GM23338 (cell line): ENCODE data around the gene PRKAR1B. TPM values are rescaled to one million over a fixed set of nuclear protein-coding genes. Genes with fewer than 3 reads are reported as not detected.

Source experiments
- ATAC-seq: fragments of 200-7000 bp; cut with Tn5 transposase; 3 replicates; pipeline ENCODE4 v1.9.1; 2020
- DNase-seq: peaks from one replicate; pipeline ENCODE4 v3.0.0-alpha.2; 2015; ENCODE audit warnings: low spot score
- H2AFZ ChIP-seq: fragments of 200-600 bp; sonication (generic); 2 replicates; pipeline ENCODE4 v1.8.0; 2016; ENCODE audit warnings: antibody characterized with exemption, mild to moderate bottlenecking, moderate library complexity
- H3F3A ChIP-seq: fragments of 200-600 bp; sonication (generic); replicated peaks from 2 replicates; pipeline ENCODE4 v1.8.0; 2017; ENCODE audit warnings: antibody characterized with exemption, mixed run types, low read depth
- H3K27ac ChIP-seq: fragments of 200-600 bp; sonication (generic); 2 replicates; pipeline ENCODE4 v1.6.1; 2016; ENCODE audit warnings: low read depth
- H3K27me3 ChIP-seq: fragments of 200-600 bp; sonication (generic); 2 replicates; pipeline ENCODE4 v1.8.0; 2016; ENCODE audit warnings: mild to moderate bottlenecking, mixed run types, moderate library complexity; ENCODE audit not compliant: insufficient read depth
- H3K36me3 ChIP-seq: fragments of 200-600 bp; sonication (generic); 2 replicates; pipeline ENCODE4 v1.8.0; 2016; ENCODE audit warnings: mild to moderate bottlenecking; ENCODE audit not compliant: insufficient read depth
- H3K4me1 ChIP-seq: fragments of 200-600 bp; sonication (generic); 2 replicates; pipeline ENCODE4 v1.8.0; 2016; ENCODE audit warnings: mild to moderate bottlenecking, moderate library complexity; ENCODE audit not compliant: insufficient read depth
- H3K4me2 ChIP-seq: fragments of 200-600 bp; sonication (generic); 2 replicates; pipeline ENCODE4 v1.7.1; 2017; ENCODE audit warnings: mixed run types
- H3K4me3 ChIP-seq: fragments of 200-600 bp; sonication (generic); 2 replicates; pipeline ENCODE4 v1.6.1; 2016; ENCODE audit warnings: mixed run types
- H3K79me2 ChIP-seq: fragments of 200-600 bp; sonication (generic); replicated peaks from 2 replicates; pipeline ENCODE4 v1.8.0; 2017; ENCODE audit warnings: mild to moderate bottlenecking; ENCODE audit not compliant: insufficient read depth
- H3K9me2 ChIP-seq: fragments of 200-600 bp; sonication (generic); 2 replicates; pipeline ENCODE4 v1.8.0; 2017; ENCODE audit not compliant: insufficient read depth
- H4K20me1 ChIP-seq: fragments of 200-600 bp; sonication (generic); replicated peaks from 2 replicates; pipeline ENCODE4 v1.8.0; 2017; ENCODE audit warnings: mild to moderate bottlenecking; ENCODE audit not compliant: insufficient read depth
- H3K27ac Mint-ChIP-seq: 2 replicates; pipeline ENCODE4 v1.8.0; 2020; ENCODE audit warnings: inconsistent platforms, mild to moderate bottlenecking, moderate library complexity, mixed read lengths
- H3K27me3 Mint-ChIP-seq: 3 replicates; pipeline ENCODE4 v1.8.0; 2022; ENCODE audit warnings: low read depth, mild to moderate bottlenecking, moderate library complexity, mixed read lengths, inconsistent platforms; ENCODE audit not compliant: insufficient read depth, poor library complexity
- H3K36me3 Mint-ChIP-seq: 3 replicates; pipeline ENCODE4 v1.8.0; 2021; ENCODE audit warnings: low read depth, mild to moderate bottlenecking, inconsistent platforms, moderate library complexity, mixed read lengths
- H3K4me1 Mint-ChIP-seq: 3 replicates; pipeline ENCODE4 v1.8.0; 2020; ENCODE audit warnings: mild to moderate bottlenecking, inconsistent platforms, mixed read lengths
- H3K4me3 Mint-ChIP-seq: 3 replicates; pipeline ENCODE4 v1.8.0; 2021; ENCODE audit warnings: moderate library complexity, mild to moderate bottlenecking, inconsistent platforms, mixed read lengths
- H3K9me3 Mint-ChIP-seq: 3 replicates; pipeline ENCODE4 v1.8.0; 2020; ENCODE audit warnings: moderate library complexity, mild to moderate bottlenecking, inconsistent platforms, mixed read lengths
- CREB1 ChIP-seq: fragments of 250-450 bp; sonication (Bioruptor Pico); IDR thresholded peaks from 2 replicates; pipeline ENCODE4 v1.5.0; 2020; ENCODE audit warnings: low read depth, mild to moderate bottlenecking, moderate library complexity
- EZH2 ChIP-seq: fragments of 200-600 bp; sonication (generic); IDR thresholded peaks from one replicate; pipeline ENCODE4 v1.8.0; 2017; ENCODE audit warnings: antibody characterized with exemption, mild to moderate bottlenecking, low read depth; ENCODE audit not compliant: unreplicated experiment
- EZH2phosphoT487 ChIP-seq: fragments of 200-600 bp; sonication (generic); IDR thresholded peaks from one replicate; pipeline ENCODE4 v1.8.1; 2018; ENCODE audit warnings: antibody characterized with exemption; ENCODE audit not compliant: unreplicated experiment
- NANOG ChIP-seq: IDR thresholded peaks from 2 replicates; pipeline ENCODE4 v1.6.1; 2016; ENCODE audit warnings: antibody characterized with exemption, borderline replicate concordance
- STAT1 ChIP-seq: IDR thresholded peaks from one replicate; pipeline ENCODE4 v1.6.1; 2016; ENCODE audit warnings: antibody characterized with exemption; ENCODE audit not compliant: unreplicated experiment
- ZNF114 ChIP-seq: fragments of 250-450 bp; sonication (Bioruptor Pico); IDR thresholded peaks from 2 replicates; pipeline ENCODE4 v1.5.0; 2020; ENCODE audit warnings: mild to moderate bottlenecking, moderate library complexity
- ZNF331 ChIP-seq: fragments of 250-450 bp; sonication (Bioruptor Pico); IDR thresholded peaks from 2 replicates; pipeline ENCODE4 v1.5.0; 2020; ENCODE audit warnings: low read depth, mild to moderate bottlenecking, moderate library complexity
- polyA plus RNA-seq: library from polyadenylated mRNA; unstranded; fragments of >200 nt; fragmentation: Nextera tagmentation; extraction: Ambion mirVana; gene quantifications from 2 replicates; pipeline ENCODE4 v1.2.1, GENCODE V29; 2016
- total RNA-seq: library from RNA; depleted of rRNA; stranded (reverse); fragments of >200 nt; shearing (Covaris generic); gene quantifications from 2 replicates; pipeline ENCODE4 v1.2.3, GENCODE V29; 2014
- TF ChIP-seq, protein P1 (sequence below): IDR thresholded peaks from 2 replicates; pipeline ENCODE4 v1.6.1; 2016; ENCODE audit warnings: antibody characterized with exemption
- TF ChIP-seq, protein P2 (sequence below): fragments of 250-450 bp; sonication (Bioruptor Pico); IDR thresholded peaks from 2 replicates; pipeline ENCODE4 v1.5.0; 2020; ENCODE audit warnings: mild to moderate bottlenecking, moderate library complexity
- TF ChIP-seq, protein P3 (sequence below): IDR thresholded peaks from one replicate; pipeline ENCODE4 v1.6.1; 2018; ENCODE audit warnings: antibody characterized with exemption; ENCODE audit not compliant: unreplicated experiment
- TF ChIP-seq, protein P4 (sequence below), 2 experiments: fragments of 200-600 bp in 1 of 2; sonication (generic) in 1 of 2; conservative IDR thresholded peaks; 2 replicates each; pipeline versions ENCODE4 v1.5.1 to v1.6.1; 2016 to 2017; ENCODE audit warnings: antibody characterized with exemption in 2 of 2, low read depth in 2 of 2, mild to moderate bottlenecking in 2 of 2, moderate library complexity in 1 of 2

PRKAR1B gene
- total and polyA plus RNA-seq, 2 experiments from 2014 or later = 35.7 to 36.7 TPM

DNA sequence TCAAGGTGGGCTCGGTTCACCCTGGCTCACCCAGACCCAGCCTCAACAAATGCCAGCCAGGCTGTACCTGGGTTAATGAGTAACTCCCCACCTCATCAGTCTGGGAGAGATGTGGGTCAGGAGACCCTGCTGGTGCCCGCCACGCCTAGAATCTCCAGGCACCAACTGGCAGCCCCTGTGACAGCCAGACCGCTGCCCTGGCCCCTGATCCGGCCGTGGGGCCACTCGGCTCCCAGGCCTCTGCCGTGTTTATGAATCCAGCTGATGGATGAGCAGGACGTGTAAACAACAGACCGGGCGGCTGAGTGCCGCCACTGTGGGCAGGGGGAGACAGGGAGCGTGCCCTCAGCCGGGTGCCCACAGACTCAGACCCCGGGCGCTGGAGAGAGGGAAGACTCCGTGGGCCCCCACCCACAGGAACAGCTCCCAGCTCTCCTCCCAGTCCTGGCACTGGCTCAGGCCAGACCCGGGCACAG, 173.4 kb downstream of the PRKAR1B start (continued):
- TF ChIP-seq CREB1 (CRISPR knock-in tag) (no peak), NANOG (no peak), ZNF114 (CRISPR knock-in tag) (no peak), EZH2 (no peak), ZNF331 (CRISPR knock-in tag) (no peak), STAT1 (no peak)

DNA sequence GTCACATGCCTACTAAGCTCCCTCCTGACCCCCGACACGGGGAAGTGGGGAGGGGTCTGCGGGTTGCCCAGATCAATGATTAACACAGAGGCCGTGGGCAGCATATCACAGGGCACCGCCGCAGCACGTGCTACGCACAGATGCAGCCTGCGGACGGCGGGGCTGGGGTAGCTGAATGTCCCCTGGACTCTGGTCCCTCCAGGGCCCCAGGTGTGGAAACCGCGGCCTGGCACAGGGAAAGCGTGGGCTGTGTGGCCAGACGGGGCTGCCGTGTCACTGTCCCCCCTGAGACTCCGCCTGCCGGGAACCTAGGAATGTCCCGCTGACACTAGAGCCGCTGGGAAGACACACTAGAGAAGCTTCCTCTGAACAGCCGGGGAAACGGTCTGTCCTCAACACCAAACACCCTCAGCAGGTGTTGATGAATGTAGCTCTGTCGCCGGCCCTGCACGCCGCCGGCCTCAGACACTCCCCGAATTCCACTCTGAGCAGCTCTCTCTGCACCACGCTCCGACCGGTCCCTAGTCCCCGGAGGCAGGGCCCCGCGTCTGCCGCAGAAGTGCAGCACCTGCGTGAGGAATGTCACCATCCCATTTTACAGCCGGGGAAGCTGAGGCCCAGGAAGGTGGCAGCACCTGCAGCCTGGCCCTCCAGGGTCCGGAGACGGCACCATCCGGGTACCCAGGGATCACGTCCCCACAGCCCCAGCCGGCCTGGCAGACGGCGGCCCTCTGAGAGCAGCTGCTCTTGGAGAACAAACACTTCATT, 174.0 kb downstream of the PRKAR1B start:
- Histone ChIP-seq H3K27me3 (no peaks in the 10 kb centered on the region), H3K27ac (no peak overlapping the region), H3K36me3 (no peaks in the 10 kb centered on the region), H3K4me2 (no peak overlapping the region), H3K4me3 (no peak overlapping the region), H3K4me1 (no peaks in the 10 kb centered on the region), H3K9me2 (no peaks in the 10 kb centered on the region), H3K79me2 (no peaks in the 10 kb centered on the region), H2AFZ (no peak overlapping the region), H3F3A (no peaks in the 10 kb centered on the region), H4K20me1 (no peaks in the 10 kb centered on the region)
- Mint-ChIP-seq H3K4me3 (no peak overlapping the region), H3K27ac (no peak overlapping the region), H3K4me1 (no peaks in the 10 kb centered on the region), H3K9me3 (no peaks in the 10 kb centered on the region; the same call in 2 of the 3 replicates), H3K27me3 (peaks cover 8% of the 10 kb centered on the region), H3K36me3 (peaks cover 13% of the 10 kb centered on the region)
- DNase-seq = no peak
- no peak for ATAC-seq
- TF ChIP-seq, protein P1, sequence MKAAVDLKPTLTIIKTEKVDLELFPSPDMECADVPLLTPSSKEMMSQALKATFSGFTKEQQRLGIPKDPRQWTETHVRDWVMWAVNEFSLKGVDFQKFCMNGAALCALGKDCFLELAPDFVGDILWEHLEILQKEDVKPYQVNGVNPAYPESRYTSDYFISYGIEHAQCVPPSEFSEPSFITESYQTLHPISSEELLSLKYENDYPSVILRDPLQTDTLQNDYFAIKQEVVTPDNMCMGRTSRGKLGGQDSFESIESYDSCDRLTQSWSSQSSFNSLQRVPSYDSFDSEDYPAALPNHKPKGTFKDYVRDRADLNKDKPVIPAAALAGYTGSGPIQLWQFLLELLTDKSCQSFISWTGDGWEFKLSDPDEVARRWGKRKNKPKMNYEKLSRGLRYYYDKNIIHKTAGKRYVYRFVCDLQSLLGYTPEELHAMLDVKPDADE = no peak
- TF ChIP-seq ZNF331 (CRISPR knock-in tag) = no peak
- TF ChIP-seq, protein P2, sequence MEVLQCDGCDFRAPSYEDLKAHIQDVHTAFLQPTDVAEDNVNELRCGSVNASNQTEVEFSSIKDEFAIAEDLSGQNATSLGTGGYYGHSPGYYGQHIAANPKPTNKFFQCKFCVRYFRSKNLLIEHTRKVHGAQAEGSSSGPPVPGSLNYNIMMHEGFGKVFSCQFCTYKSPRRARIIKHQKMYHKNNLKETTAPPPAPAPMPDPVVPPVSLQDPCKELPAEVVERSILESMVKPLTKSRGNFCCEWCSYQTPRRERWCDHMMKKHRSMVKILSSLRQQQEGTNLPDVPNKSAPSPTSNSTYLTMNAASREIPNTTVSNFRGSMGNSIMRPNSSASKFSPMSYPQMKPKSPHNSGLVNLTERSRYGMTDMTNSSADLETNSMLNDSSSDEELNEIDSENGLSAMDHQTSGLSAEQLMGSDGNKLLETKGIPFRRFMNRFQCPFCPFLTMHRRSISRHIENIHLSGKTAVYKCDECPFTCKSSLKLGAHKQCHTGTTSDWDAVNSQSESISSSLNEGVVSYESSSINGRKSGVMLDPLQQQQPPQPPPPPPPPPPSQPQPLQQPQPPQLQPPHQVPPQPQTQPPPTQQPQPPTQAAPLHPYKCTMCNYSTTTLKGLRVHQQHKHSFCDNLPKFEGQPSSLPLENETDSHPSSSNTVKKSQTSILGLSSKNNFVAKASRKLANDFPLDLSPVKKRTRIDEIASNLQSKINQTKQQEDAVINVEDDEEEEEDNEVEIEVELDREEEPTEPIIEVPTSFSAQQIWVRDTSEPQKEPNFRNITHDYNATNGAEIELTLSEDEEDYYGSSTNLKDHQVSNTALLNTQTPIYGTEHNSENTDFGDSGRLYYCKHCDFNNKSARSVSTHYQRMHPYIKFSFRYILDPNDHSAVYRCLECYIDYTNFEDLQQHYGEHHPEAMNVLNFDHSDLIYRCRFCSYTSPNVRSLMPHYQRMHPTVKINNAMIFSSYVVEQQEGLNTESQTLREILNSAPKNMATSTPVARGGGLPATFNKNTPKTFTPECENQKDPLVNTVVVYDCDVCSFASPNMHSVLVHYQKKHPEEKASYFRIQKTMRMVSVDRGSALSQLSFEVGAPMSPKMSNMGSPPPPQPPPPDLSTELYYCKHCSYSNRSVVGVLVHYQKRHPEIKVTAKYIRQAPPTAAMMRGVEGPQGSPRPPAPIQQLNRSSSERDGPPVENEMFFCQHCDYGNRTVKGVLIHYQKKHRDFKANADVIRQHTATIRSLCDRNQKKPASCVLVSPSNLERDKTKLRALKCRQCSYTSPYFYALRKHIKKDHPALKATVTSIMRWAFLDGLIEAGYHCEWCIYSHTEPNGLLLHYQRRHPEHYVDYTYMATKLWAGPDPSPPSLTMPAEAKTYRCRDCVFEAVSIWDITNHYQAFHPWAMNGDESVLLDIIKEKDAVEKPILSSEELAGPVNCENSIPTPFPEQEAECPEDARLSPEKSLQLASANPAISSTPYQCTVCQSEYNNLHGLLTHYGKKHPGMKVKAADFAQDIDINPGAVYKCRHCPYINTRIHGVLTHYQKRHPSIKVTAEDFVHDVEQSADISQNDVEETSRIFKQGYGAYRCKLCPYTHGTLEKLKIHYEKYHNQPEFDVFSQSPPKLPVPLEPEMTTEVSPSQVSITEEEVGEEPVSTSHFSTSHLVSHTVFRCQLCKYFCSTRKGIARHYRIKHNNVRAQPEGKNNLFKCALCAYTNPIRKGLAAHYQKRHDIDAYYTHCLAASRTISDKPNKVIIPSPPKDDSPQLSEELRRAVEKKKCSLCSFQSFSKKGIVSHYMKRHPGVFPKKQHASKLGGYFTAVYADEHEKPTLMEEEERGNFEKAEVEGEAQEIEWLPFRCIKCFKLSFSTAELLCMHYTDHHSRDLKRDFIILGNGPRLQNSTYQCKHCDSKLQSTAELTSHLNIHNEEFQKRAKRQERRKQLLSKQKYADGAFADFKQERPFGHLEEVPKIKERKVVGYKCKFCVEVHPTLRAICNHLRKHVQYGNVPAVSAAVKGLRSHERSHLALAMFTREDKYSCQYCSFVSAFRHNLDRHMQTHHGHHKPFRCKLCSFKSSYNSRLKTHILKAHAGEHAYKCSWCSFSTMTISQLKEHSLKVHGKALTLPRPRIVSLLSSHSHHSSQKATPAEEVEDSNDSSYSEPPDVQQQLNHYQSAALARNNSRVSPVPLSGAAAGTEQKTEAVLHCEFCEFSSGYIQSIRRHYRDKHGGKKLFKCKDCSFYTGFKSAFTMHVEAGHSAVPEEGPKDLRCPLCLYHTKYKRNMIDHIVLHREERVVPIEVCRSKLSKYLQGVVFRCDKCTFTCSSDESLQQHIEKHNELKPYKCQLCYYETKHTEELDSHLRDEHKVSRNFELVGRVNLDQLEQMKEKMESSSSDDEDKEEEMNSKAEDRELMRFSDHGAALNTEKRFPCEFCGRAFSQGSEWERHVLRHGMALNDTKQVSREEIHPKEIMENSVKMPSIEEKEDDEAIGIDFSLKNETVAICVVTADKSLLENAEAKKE (CRISPR knock-in tag) = no peak
- no peak for TF ChIP-seq STAT1
- no peak for TF ChIP-seq EZH2phosphoT487
- TF ChIP-seq NANOG = no peak
- TF ChIP-seq, protein P3, sequence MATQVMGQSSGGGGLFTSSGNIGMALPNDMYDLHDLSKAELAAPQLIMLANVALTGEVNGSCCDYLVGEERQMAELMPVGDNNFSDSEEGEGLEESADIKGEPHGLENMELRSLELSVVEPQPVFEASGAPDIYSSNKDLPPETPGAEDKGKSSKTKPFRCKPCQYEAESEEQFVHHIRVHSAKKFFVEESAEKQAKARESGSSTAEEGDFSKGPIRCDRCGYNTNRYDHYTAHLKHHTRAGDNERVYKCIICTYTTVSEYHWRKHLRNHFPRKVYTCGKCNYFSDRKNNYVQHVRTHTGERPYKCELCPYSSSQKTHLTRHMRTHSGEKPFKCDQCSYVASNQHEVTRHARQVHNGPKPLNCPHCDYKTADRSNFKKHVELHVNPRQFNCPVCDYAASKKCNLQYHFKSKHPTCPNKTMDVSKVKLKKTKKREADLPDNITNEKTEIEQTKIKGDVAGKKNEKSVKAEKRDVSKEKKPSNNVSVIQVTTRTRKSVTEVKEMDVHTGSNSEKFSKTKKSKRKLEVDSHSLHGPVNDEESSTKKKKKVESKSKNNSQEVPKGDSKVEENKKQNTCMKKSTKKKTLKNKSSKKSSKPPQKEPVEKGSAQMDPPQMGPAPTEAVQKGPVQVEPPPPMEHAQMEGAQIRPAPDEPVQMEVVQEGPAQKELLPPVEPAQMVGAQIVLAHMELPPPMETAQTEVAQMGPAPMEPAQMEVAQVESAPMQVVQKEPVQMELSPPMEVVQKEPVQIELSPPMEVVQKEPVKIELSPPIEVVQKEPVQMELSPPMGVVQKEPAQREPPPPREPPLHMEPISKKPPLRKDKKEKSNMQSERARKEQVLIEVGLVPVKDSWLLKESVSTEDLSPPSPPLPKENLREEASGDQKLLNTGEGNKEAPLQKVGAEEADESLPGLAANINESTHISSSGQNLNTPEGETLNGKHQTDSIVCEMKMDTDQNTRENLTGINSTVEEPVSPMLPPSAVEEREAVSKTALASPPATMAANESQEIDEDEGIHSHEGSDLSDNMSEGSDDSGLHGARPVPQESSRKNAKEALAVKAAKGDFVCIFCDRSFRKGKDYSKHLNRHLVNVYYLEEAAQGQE = no peak
- TF ChIP-seq, protein P4, sequence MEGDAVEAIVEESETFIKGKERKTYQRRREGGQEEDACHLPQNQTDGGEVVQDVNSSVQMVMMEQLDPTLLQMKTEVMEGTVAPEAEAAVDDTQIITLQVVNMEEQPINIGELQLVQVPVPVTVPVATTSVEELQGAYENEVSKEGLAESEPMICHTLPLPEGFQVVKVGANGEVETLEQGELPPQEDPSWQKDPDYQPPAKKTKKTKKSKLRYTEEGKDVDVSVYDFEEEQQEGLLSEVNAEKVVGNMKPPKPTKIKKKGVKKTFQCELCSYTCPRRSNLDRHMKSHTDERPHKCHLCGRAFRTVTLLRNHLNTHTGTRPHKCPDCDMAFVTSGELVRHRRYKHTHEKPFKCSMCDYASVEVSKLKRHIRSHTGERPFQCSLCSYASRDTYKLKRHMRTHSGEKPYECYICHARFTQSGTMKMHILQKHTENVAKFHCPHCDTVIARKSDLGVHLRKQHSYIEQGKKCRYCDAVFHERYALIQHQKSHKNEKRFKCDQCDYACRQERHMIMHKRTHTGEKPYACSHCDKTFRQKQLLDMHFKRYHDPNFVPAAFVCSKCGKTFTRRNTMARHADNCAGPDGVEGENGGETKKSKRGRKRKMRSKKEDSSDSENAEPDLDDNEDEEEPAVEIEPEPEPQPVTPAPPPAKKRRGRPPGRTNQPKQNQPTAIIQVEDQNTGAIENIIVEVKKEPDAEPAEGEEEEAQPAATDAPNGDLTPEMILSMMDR (conservative IDR thresholded peaks at IDR 0.05; ENCODE audit: low read depth in 2 of 2) = no peak
- no peak for TF ChIP-seq ZNF114 (CRISPR knock-in tag)
- no peak for TF ChIP-seq EZH2
